HG03139 (cell line): Measurements from ENCODE around the gene STK32B.
"Not testable (repeated sequence)": the region's sequence is repeated elsewhere in the genome, so short reads cannot be mapped to it uniquely, and the experiment has no call there.

Experiments
- ATAC-seq: cut with Tn5 transposase; IDR thresholded peaks from one replicate; pipeline ENCODE4 v1.9.1; 2021; ENCODE audit not compliant: unreplicated experiment

The STK32B gene

DNA sequence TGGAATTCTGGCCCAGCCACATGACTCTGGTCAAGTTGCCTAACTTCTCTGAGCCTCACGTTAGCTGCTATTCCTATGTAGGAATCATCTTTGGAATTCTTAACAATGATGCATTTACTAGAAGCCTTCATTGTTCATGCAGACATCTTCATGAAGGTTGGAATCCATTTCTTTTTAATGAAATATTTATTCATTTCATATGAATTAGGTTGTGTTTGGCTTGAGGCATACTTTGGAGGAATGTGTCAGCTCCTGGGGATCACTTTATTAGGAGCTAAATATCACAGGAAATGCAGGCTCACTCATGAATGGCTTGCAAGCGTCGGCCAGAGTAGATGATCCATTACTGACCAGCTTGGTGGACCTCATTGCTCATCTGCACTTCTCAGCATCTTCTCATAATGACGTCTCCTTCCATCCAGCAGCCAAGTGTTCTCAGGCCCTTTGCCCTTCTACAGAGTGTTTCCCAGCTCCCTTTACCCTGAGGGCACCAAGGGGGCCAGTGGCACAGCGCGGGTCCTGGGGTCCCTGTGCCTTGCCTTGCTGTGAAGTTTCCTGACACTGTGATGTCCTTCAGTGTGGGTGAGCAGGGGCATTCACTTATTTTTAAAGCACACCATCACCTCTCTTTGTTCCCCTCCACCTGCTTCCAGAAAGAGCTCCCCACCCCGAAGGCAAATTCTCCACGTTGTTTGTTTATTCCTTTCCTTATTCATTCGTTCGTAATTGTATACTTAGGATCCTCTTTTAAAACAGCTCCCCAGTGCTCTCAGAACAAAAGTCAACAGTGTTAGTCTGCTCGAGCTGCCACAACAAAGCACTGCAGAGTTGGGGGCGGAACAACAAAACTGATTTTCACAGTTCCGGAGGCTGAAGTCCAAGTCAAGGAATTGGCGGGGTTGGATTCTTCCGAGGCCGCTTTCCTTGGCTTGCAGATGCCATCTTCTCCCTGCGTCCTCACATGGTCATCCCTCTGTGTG, 106.8 kb downstream of the STK32B start:
- no peak for ATAC-seq

DNA sequence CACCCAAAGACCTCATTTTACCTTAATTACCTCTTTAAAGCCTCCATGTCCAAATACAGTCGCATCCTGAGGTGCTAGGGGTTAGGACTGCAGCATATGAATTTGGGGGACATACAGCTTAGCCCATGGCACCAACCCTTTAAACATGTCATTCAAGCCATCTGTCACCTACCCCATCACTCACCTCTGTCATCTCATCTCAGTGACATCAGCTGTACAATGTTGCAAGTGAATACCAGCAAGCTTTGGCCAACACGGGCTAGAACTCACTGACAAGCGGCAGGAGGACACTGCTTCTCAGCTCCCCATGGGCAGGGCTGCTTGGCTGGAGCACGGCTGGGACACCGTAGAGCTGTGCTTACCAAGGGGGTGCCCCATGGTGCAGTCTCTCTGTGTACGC, 107.5 kb downstream of the STK32B start:
- no peak for ATAC-seq

DNA sequence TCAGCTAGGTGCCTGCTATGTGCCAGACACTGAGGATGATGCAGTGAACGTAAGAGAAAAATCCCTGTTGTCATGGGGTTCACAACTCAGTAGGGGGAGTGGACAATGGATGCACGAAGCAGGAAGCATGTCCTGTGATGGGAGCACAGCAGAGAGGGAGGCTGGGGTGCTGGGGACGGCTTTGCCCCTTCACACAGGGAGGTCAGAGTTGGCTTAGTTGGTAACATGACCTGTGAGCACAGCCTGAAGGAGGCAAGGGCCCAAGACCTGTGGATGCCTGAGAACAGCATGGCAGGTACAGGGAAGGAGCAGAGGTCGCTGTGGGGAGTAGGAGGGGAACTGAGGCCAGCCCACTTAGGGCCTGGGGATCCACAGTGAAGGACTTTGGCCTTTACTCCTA, 109.4 kb downstream of the STK32B start:
- no peak for ATAC-seq

DNA sequence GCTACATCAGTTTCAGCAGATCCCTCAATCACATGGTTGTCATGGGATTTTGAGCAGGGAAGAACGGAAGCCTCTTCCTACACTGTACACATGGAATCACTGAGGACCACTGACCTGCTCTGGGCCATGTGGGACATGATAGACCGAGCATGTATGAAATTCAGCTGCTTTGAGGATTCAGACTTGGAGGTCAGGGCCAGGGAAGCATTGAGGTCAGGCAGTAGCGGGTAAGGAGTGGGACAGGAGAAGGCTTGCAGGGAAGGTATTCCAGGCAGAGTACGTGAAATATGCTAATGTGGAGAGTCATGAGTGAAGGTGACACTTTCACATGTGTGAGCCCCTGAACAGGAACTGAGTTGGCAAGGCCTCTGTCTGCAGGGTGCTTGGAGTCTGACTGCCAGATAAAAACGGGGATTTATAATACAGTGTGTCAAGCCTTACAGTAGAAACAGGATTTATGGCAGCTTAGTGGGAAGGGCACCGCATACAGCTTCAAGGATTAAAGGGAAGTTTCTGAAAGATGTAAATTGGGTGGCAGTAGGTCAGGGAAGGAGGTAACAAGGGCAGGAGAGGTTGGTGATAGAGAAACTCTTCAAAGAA, 111.7 kb downstream of the STK32B start:
- no peak for ATAC-seq

DNA sequence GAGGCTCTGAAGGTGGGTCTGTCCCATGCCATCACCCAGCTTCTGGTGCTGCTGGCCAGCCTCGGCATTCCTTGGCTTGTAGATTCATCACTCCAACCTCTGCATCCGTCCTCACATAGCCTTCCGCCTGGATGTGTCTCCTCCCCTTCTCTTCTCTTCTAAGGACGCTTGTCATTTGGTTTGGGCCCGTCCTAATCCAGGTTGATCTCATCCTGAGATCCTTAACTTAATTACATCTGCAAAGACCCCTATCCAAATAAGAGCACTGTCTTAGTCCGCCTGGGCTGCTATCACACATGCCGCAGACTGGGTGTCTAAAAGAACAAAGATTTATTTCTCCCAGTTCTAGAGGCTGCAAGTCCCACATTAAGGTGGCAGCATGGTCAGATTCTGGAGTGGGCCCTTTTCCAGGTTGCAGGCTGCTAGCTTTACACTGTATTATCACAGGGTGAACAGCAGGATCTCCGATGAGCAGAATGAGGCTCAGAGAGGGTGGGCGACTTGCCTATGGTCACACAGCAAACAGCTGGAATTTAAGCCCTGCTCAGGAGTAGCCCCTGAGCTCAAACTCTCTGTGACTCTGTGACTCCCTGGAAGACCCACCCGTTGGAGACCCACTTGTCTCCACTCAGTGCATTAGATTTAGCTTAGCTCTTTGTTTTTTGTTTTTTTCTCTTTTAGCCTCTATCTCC, 113.1 kb downstream of the STK32B start:
- no peak for ATAC-seq

DNA sequence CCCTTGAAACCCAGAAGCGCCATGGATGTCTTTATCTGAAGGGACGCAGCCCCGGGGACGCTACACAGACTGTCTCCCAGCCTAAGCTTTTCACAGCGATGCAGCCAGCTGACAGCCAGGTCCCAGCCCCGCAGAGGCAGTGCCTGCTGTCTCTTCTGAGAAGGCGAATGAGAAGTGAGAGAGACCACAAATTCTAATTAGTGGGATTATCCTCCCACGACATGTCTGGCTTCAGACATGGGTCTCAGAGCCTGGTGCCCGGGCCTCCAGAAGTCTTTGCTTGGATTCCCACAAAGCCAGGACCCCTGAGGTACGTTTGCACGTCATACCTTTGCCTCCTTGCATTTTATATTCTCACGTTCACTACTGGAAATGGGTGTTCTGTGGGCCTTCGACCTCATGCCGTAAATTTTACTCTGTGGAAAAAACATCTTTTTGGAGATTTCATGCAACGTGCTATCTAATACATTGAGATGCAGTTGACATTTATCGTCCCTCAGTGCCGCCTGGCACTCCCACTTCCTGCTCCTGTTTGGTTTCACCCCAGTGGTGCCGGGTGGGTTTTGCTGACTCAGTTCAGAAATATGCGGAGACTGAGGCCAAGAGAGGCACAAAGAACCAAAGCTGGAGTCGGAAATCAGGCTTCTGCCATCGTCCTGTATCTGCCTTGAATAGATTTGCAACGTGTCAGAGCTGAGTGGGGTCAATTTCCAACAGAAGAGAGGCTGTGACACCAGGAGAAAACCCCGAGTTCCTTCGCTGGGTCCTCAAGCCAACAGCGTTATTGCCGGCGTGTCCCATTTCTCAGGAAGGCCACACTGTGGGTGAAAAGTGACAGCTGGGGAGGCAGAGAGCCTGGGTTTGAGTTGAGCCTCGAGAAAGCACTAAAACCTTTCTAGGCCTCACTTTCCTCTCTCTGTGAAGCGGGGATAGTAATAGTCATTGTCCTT, 114.4 kb downstream of the STK32B start:
- no peak for ATAC-seq

DNA sequence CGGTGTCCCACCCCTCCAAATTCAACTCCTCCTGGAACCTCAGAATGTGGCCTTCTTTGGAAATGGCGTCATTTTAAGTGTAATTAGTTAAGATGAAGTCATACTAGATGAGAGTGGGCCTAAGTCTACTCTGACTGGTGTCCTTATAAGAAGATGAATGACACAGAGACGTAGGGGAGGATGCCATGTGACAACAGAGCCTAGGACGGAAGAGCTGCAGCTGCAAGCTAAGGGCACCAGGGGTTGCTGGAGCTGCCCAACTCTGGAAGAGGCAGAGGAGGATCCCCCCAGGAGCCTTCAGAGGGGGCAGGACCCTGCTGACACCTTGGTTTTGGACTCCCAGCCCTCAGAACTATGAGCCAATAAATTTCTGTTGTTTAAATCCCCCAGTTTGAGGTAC, 115.1 kb downstream of the STK32B start:
- no peak for ATAC-seq

DNA sequence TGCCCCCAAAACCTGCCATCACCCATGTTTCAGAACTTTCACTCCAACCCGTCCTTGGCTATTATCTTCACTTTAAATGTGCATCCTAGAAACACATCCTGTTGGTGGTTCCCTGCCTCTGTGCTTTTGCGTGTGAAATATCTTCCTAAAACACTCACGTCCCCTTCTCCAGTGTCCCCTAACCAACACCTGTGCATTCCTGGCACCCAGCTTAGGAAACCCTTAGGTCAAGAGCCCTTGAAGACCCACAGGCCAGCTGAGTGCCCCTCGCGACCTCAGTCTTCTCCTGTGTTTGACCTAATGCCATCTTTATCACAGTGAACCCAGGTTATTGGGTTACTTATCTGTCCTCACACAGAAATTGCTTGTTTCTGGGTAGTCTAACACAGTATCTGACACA, 117.6 kb downstream of the STK32B start:
- no peak for ATAC-seq

DNA sequence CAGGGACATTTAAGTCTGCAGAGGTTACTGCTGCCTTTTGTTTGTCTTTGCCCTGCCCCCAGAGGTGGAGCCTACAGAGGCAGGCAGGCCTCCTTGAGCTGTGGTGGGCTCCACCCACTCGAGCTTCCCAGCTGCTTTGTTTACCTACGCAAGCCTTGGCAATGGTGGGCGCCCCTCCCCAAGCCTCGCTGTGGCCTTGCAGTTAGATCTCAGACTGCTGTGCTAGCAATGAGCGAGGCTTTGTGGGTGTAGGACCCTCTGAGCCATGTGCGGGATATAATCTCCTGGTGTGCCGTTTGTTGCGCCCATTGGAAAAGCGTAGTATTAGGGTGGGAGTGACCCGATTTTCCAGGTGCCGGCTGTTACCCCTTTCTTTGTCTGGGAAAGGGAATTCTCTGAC, 124.6 kb downstream of the STK32B start:
- not testable (repeated sequence) for ATAC-seq

DNA sequence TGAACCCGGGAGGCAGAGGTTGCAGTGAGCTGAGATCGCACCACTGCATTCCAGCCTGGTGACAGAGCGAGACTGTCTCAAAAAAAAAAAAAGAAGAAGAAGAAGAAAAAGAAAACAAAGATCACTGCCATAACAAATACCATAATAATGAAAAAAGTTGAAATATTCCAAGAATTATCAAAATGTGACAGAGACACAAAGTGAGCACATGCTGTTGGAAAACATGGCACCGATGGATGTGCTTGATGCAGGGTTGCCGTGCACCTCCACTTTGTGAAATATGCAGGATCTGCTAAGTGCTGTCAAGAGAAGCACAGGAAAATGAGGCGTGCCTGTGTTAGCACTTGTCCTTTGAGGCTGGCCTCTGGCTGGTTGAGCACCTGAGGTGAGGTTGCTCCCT, 133.3 kb downstream of the STK32B start:
- no peak for ATAC-seq

DNA sequence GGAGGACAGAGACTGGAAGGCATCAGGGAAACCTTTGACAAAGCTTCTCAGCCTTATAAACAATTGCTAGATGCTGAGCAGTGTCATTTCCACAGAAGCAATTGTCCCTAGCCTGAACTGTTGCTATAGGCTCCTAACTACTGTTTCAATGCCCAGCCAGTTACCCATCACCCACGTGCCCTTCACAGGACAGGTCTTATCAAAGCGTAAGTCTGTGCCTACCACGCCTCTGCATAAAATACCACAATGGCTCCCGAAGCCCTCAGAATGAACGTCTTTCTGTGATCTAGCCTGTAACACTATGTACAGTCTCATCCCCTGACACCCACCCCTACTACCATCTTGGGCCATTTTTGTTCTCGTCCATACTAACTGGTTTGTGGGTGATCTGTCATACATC, 134.3 kb downstream of the STK32B start:
- no peak for ATAC-seq

DNA sequence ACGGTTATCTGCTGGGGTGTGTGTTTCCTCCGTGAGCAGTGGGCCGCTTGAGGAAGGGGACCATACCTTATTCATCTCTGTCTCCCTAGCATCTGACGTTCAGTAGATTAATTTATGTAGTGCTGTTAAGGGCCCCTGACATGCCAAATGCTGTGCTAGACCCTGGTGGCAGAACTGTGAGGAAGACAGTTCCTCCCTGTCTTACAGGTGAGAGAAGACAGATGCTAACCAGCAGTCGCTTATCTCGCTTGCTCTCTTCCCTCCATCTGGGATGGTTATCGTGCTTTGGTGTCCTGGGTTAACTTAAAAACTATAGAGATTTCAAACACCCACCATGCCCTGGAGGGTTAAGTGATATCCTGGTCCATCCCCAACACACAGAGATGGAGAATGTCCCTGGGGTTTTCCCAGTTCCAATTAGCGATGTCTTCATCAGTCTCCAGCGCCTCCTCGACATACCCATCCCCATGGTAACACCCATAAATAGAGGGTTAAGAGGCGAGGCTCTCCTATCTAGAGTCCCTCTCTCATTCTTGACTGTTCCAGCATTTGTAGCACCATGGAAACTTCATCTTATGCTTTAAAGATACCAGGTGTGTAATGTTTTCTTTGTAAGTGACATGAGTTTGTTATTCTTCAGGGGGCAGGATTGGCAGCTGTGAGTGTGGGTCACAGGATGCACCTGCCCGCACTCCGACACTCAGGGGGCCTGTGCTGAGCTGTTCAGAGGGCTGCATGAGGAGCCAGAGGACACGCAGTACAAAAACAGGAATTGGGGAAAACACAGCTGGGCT, 135.2 kb downstream of the STK32B start:
- ATAC-seq: no peak

DNA sequence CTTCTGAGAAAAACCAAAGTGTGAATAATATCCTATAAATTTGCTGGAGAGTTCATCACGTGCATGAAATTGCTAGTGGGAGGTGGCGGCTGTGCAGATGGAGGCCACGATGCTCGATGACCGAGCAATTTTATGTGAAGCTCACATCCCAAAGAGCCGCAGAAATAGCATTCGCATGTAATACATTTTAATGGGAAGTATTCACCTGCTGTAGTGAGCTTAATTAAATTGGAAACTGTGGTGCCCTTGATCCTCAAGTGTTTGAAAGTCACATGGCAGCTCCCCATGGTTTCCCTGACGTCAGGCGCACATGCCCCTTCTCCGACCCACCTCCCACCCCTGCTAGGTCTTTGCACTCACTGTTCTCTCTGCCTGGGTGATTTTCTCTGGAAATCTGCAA, 136.8 kb downstream of the STK32B start:
- no peak for ATAC-seq

DNA sequence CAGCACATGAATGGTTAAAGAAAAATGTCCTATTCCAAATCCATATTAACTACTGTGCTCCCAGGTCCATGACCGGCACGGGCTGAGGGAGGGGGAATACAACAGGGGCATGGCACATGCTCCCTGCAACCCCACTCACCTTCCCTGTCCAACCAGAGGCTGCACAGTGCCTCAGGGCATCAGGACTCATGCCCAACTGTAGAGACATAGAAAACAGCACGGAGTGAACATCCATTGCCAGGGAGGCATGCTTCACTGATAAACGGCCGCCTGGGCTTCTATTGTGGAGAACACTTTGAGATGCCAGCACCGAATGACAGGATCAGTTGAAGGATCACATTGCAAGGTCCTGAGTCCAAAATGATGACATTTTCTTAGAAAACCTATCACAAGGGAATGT, 140.6 kb downstream of the STK32B start:
- no peak for ATAC-seq

DNA sequence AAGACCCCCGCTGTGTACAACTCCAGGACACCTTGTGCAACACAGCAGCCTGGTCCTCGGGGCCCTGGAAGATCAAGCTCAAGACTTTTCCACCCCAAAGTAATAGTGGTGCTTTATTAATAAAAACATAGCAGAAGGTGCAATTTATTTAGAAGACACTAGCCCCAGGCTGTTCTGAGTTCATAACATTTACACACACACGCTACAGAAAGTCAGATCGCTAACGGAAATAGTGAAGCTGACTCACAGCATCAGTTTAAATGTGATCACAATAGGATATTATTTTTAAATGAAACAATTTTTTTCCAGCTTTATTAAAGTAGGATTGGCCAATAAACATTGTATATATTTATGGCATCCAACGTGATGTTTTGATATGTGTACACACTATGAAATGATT, 141.0 kb downstream of the STK32B start:
- ATAC-seq: no peak

DNA sequence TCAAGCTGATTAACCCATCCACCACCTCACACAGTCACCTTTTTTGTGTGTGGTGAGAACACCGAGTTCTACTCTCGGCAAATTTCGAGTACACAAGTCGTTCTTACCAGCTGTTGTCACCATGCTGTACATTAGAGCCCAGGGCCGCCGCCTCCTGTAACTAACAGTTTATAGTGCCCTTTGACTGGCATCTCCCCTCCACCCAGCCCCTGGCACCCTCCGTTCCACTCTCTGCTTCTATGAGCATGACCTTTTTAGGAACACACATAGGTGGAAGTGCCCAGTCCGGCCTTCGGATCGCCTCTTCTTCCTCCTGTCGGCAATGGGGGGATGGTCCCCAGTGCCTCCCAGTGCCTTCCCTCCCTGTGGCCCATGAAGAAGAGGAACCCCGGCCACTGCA, 141.4 kb downstream of the STK32B start:
- no peak for ATAC-seq

DNA sequence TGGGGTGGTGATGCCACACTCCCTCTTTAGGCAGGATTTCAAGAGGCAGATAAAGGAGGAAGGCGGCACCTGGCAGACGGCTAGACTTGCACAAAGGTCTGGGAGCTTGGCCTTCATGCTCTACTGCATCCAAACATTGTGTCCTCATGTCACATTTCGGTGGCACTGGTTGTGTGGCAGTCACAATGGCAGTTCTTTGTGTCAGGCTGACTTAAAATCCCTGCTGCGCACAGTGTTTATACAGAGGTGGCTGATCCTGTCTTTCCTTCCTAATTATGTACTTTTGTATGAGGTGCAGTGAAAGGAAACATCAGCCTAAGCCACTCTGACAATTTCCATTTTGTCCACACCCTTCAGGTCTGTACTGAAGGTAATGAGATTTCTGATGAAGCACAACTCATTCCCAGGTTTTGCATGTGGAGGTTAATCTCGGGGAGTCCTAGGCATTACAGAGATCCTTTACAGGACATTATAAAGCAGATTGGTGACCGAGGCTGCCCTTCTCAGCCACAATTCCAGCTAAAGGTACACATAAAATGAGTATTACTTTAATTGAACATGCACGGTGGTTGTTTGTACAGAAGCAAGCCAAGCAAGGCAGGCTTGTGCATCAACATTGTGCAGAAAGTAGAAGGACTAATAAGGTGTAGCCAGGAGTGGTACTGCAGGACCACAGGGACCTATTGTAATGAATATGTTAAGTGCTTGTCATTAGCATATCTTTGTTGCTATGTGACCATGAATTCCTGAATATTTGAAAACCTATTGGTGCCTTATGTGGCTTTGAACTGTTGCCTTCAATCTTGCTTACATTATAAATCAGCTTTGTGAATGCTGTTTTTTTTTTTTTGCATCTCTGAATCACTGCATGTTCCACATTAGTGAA, 147.6 kb downstream of the STK32B start:
- ATAC-seq: no peak

DNA sequence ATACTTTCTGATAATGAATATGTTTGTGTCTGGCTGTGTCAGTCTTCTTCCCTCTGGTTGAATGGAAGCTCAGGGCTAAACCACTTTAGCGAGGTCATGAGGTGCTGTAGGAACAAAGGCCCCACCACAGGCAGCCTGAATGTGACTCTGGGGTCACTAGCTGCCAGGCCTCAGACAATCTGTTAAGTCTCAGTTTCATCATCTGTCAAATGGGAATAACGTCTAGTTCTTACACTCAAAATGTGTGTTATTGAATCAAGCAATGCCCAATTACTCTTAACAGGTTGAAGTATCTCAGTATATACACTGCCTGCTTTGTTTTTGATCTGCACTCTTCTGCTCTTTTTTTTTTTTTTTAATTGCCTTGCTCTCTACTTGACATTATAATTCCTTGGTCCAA, 148.6 kb downstream of the STK32B start:
- ATAC-seq: no peak

DNA sequence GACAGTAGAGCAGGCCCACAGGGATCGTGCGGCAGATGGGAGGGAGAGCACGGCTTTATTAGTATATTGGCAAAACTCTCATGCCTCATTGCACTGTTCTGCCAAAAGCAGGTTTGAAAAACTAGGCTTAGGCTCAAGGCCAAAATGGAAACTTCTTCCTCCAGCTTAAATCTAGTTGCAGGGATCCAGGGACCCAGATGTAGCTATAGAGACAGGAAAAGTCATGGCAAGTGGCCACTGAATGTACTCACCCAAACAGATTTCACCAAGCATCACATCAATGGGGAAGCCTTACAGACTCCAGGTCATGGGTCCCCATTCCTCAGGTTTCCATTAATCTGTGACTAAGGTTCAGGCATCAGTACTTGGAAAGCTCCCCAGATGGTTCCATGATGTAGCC, 149.2 kb downstream of the STK32B start:
- ATAC-seq: no peak
